Kidney (tissue), 14 donors: ENCODE results near the gene CEP164. TPM values are rescaled to one million over a fixed set of nuclear protein-coding genes. Genes with fewer than 3 reads are reported as not detected.

Source experiments
- DNase-seq, 5 donors: peaks; one replicate each; pipeline ENCODE4 v3.0.0-alpha.2; 2013 to 2020
- FAIRE-seq: peaks from 2 replicates; lab custom pipeline; 2012; peaks lifted over from hg19 to GRCh38; lab: Jason Lieb, UNC
- H3K27ac ChIP-seq, 2 donors: one replicate each; pipeline ENCODE4 v1.7.0; 2013; ENCODE audit warnings: low read depth in 2 of 2, low read length in 2 of 2, inconsistent platforms in 1 of 2
- H3K27me3 ChIP-seq: one replicate; pipeline ENCODE4 v1.7.1; 2013; ENCODE audit warnings: low read length, inconsistent platforms; ENCODE audit not compliant: control insufficient read depth, insufficient read depth
- H3K36me3 ChIP-seq, 3 donors: one replicate each; pipeline versions ENCODE4 v1.7.0 to v1.7.1; 2013; ENCODE audit warnings: low read length in 3 of 3, control low read depth in 1 of 3, inconsistent platforms in 1 of 3; ENCODE audit not compliant: insufficient read depth in 3 of 3, control insufficient read depth in 2 of 3
- H3K4me1 ChIP-seq, 3 donors: one replicate each; pipeline versions ENCODE4 v1.7.0 to v1.7.1; 2013; ENCODE audit warnings: low read length in 3 of 3, inconsistent platforms in 1 of 3, low read depth in 1 of 3; ENCODE audit not compliant: control insufficient read depth in 2 of 3, insufficient read depth in 2 of 3
- H3K4me3 ChIP-seq, 3 donors: one replicate each; pipeline versions ENCODE4 v1.7.0 to v1.8.1; 2013; ENCODE audit warnings: low read length in 3 of 3, control low read depth in 1 of 3, inconsistent platforms in 1 of 3
- H3K9ac ChIP-seq, 3 donors: one replicate each; pipeline versions ENCODE4 v1.7.0 to v1.7.1; 2013; ENCODE audit warnings: low read length in 3 of 3, control low read depth in 1 of 3, inconsistent platforms in 1 of 3
- H3K9me3 ChIP-seq, 3 donors: one replicate each; pipeline versions ENCODE4 v1.7.0 to v1.7.1; 2013; ENCODE audit warnings: low read length in 3 of 3, control low read depth in 1 of 3, inconsistent platforms in 1 of 3; ENCODE audit not compliant: control insufficient read depth in 2 of 3, insufficient read depth in 1 of 3
- intact Hi-C: fragments of 100-400 bp; cut with DNase I; formaldehyde crosslinking; loops from one replicate; pipeline ENCODE4 v1.11.1; 2022
- polyA plus RNA-seq: library from polyadenylated mRNA; stranded (reverse); fragments of 350-450 nt; fragmentation: Illumina TruSeq; extraction: RNeasy Lipid Tissue Mini Kit (QIAGEN cat#74804); gene quantifications from one replicate; pipeline ENCODE4 v1.2.3, GENCODE V29; 2014; ENCODE audit warnings: low read depth, low replicate concordance; ENCODE audit not compliant: insufficient read depth
- total RNA-seq: library from RNA; stranded (reverse); fragmentation: NEBNext Ultra II Directional; extraction: Animal tissue kit (Norgen Biotek cat#: 25700); gene quantifications from one replicate; pipeline ENCODE4 v1.2.1, GENCODE V29; 2021
- TF ChIP-seq, protein P1 (sequence below): IDR thresholded peaks from 3 replicates; pipeline ENCODE4 v1.5.1; 2012; ENCODE audit warnings: mild to moderate bottlenecking, moderate library complexity, borderline replicate concordance; ENCODE audit not compliant: insufficient read depth; ENCODE audit errors: extremely low read depth
- donor health status: control.
- donor health status: control.
- donor health status: control.
- donor health status: control.
- donor health status: control.
- donor health status: DM: yes; HTN: yes; CAD: no.
- donor health status: Normal renal cell carcinoma (clear cell type).

CEP164 gene
- total and polyA plus RNA-seq, 2 donors from 2014 or later: 7.9 to 30.7 TPM

DNA sequence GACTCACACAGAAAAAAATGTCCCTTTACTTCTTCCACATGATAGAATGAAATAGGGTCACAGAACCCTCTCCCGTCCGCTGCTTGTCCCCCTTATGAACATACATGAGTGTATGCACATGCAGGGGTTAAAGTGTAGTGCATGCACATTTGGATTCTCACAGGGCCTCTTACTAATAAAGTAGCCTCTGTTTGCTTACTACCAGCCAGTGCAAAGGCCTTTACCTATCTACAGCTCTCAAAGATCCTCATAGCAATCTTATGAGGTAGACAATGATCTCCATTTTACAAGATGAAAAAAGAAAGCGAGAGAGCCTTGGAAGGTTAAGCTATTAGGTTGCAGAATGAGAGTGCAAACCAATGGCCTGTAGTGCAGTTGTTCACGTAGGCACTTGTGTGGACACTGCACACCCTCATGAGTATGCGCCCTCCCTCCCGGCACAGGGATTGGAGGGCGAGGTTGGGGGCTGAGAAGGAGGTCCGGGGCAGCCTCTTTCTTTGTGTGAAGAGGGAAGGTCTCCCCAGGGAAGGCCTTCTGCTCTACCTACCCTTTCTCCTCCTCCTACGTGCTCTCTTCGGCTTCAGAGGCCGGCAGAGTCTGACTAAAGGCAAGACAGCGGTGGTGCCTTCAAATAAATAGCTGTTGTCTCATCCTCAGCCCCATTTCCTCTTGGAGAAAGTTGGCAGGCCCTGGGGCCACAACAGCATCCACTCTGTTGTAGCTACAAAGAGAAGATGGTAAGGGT, 91.3 kb downstream of the CEP164 start:
- intact Hi-C loops: no loop called here
- DNase-seq: peak in 2 of 5 donors; percentile 23 to 29

DNA sequence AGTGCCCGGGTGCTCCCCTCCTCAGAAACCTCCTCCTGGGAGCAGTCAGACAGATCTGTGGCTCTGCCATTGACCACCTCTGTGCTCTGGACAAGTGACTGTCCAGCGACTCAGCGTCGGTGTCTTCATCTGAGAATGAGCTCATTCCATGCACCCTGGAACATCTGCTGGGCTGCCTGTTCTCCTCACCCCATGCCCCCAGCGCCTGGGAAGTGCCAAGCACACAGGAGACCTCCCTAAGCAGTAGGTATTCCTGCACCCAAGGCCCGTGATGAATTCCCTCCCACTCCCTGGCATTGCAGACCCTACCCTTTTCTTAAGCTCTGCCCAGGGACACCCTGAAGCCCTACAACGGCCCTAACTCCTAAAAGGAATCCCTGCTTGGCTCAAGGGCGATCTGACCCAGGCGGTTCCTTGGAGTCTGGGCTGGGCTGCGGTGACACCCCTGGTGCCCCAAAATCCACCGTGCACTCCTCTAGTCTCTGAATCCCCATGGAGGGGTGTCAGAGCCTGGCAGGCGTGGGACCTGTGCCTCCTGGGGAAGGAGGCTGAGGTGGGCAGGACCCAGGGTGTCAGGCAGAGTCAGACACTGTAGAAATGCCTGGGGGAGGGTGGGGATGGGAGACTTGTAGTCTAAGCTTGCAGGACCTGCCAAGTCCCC, 92.0 kb downstream of the CEP164 start:
- DNase-seq (peak in 2 of 5 donors; percentile 26 to 27), FAIRE-seq (no peak)
- Histone ChIP-seq H3K36me3 (no peaks in the 10 kb centered on the region), H3K4me1 (no peaks in the 10 kb centered on the region), H3K27ac (no peak overlapping the region), H3K9me3 (no peaks in the 10 kb centered on the region), H3K4me3 (no peak overlapping the region), H3K9ac (no peak overlapping the region), H3K27me3 (no peaks in the 10 kb centered on the region)
- TF ChIP-seq, protein P1, sequence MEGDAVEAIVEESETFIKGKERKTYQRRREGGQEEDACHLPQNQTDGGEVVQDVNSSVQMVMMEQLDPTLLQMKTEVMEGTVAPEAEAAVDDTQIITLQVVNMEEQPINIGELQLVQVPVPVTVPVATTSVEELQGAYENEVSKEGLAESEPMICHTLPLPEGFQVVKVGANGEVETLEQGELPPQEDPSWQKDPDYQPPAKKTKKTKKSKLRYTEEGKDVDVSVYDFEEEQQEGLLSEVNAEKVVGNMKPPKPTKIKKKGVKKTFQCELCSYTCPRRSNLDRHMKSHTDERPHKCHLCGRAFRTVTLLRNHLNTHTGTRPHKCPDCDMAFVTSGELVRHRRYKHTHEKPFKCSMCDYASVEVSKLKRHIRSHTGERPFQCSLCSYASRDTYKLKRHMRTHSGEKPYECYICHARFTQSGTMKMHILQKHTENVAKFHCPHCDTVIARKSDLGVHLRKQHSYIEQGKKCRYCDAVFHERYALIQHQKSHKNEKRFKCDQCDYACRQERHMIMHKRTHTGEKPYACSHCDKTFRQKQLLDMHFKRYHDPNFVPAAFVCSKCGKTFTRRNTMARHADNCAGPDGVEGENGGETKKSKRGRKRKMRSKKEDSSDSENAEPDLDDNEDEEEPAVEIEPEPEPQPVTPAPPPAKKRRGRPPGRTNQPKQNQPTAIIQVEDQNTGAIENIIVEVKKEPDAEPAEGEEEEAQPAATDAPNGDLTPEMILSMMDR: no peak
- intact Hi-C loops: no loop called here

More for the DNA sequence above, 91.3 kb downstream of the CEP164 start:
- no peak for FAIRE-seq
- H3K4me1 ChIP-seq: no peaks in the 10 kb centered on the region
- H3K9me3 ChIP-seq: no peaks in the 10 kb centered on the region
- H3K4me3 ChIP-seq: no peak overlapping the region
- H3K9ac ChIP-seq: no peak overlapping the region
- H3K27me3 ChIP-seq: no peaks in the 10 kb centered on the region
- TF ChIP-seq, protein P1: no peak
- no peak overlapping the region for H3K27ac ChIP-seq
- no peaks in the 10 kb centered on the region for H3K36me3 ChIP-seq

DNA sequence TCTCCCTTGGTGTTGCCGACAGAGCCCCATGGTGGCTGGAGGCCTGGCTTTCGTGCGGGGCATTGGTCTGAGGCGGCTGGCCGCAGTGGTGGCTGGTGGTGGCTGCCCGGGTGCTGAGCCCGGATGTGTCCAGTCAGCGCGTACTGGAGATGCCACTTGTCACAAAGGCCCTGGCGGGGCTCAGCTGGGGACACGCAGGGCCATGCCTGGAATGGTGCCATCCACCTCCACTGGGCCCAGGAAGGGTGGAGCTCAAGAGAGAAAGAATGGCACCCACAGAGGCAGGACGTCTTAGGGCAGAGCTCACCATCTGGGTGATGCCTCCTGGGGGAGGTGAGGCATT, 92.5 kb downstream of the CEP164 start:
- H3K36me3 ChIP-seq: no peaks in the 10 kb centered on the region
- no peak overlapping the region for H3K27ac ChIP-seq
- no peak overlapping the region for H3K4me3 ChIP-seq
- TF ChIP-seq, protein P1: no peak
- peak in 2 of 5 donors; percentile 30 to 64 for DNase-seq
- no peaks in the 10 kb centered on the region for H3K9me3 ChIP-seq
- H3K4me1 ChIP-seq: no peaks in the 10 kb centered on the region
- no peak for FAIRE-seq
- intact Hi-C loops: no loop called here
- H3K9ac ChIP-seq: no peak overlapping the region
- H3K27me3 ChIP-seq: no peaks in the 10 kb centered on the region
